Peyer's patch (tissue), 4 donors: ENCODE measurements around the gene TTC39B.

ENCODE experiments used
- POLR2A ChIP-seq, 2 donors: fragments of 450-650 bp; IDR thresholded peaks; one replicate each; pipeline ENCODE4 v1.5.1; 2017; ENCODE audit warnings: antibody characterized with exemption in 2 of 2, mild to moderate bottlenecking in 2 of 2, moderate library complexity in 2 of 2
- TF ChIP-seq, protein P1 (sequence below), 6 experiments: fragments of 450-650 bp in 4 of 6; fragments of 200-600 bp in 2 of 6; sonication (generic) in 1 of 6; IDR thresholded peaks; one replicate each; pipeline ENCODE4 v1.5.1; 2017 to 2019; ENCODE audit warnings: antibody characterized with exemption in 6 of 6, mild to moderate bottlenecking in 3 of 6, moderate library complexity in 1 of 6

DNA sequence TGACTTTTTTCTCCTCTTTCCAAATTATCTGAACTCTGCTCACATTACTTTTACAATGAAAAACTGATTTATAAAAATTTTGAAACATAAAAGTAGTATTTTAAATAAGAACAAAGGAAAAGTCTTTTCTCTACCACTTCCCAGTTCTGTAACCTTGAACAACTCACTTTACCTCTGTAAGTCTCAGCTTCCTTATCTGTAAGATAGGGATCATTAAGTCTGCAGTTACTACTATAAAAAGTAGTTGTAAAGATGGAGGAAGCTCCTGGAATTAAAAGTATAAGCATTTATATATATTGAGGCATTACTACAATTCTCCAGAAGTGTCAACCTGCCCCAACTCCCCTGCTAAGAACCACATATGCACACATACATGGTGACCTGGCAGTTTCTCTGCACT is 88.0 kb downstream of the TTC39B start:
- TF ChIP-seq, protein P1, sequence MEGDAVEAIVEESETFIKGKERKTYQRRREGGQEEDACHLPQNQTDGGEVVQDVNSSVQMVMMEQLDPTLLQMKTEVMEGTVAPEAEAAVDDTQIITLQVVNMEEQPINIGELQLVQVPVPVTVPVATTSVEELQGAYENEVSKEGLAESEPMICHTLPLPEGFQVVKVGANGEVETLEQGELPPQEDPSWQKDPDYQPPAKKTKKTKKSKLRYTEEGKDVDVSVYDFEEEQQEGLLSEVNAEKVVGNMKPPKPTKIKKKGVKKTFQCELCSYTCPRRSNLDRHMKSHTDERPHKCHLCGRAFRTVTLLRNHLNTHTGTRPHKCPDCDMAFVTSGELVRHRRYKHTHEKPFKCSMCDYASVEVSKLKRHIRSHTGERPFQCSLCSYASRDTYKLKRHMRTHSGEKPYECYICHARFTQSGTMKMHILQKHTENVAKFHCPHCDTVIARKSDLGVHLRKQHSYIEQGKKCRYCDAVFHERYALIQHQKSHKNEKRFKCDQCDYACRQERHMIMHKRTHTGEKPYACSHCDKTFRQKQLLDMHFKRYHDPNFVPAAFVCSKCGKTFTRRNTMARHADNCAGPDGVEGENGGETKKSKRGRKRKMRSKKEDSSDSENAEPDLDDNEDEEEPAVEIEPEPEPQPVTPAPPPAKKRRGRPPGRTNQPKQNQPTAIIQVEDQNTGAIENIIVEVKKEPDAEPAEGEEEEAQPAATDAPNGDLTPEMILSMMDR (IDR thresholded peaks at IDR 0.05), result no peak
- no peak for TF ChIP-seq POLR2A (IDR thresholded peaks at IDR 0.05)
